ENCODE measurements around the gene GRK6. TPM values are rescaled to one million over a fixed set of nuclear protein-coding genes. Genes with fewer than 3 reads are reported as not detected.

GRK6 gene
- total and polyA plus RNA-seq, 9 of the 15 experiments (the other 6 are each of a cell fraction or from before 2014, with no cell fraction given), result 0.63 to 122 (median 44.5) TPM

- TF ChIP-seq, protein P1, sequence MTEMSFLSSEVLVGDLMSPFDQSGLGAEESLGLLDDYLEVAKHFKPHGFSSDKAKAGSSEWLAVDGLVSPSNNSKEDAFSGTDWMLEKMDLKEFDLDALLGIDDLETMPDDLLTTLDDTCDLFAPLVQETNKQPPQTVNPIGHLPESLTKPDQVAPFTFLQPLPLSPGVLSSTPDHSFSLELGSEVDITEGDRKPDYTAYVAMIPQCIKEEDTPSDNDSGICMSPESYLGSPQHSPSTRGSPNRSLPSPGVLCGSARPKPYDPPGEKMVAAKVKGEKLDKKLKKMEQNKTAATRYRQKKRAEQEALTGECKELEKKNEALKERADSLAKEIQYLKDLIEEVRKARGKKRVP (CRISPR knock-in tag; IDR thresholded peaks at IDR 0.05), result no peak
- TF ChIP-seq TAL1 (IDR thresholded peaks at IDR 0.05) (no peak), KDM5B (IDR thresholded peaks at IDR 0.05; ENCODE audit: insufficient replicate concordance, low read depth, low read length) (peak; percentile 54), FOS (IDR thresholded peaks at IDR 0.05; ENCODE audit: extremely low read depth, insufficient read length) (no peak), ZNF224 (CRISPR knock-in tag; IDR thresholded peaks at IDR 0.05) (no peak), TAF1 (IDR thresholded peaks at IDR 0.05; ENCODE audit: control insufficient read depth, extremely low read depth, insufficient read depth, low read length, severe bottlenecking) (peak; percentile 36), MYC (IDR thresholded peaks at IDR 0.05; ENCODE audit: low read depth, low read length) (0 out of 2 replicates have a peak, but pooled peaks have one; percentile 29), MYC (CRISPR knock-in tag; IDR thresholded peaks at IDR 0.05; ENCODE audit: borderline replicate concordance, low read depth) (no peak), RREB1 (CRISPR knock-in tag; IDR thresholded peaks at IDR 0.05) (no peak), ZNF696 (CRISPR knock-in tag; conservative IDR thresholded peaks at IDR 0.05) (no peak)
- TF ChIP-seq, protein P2, sequence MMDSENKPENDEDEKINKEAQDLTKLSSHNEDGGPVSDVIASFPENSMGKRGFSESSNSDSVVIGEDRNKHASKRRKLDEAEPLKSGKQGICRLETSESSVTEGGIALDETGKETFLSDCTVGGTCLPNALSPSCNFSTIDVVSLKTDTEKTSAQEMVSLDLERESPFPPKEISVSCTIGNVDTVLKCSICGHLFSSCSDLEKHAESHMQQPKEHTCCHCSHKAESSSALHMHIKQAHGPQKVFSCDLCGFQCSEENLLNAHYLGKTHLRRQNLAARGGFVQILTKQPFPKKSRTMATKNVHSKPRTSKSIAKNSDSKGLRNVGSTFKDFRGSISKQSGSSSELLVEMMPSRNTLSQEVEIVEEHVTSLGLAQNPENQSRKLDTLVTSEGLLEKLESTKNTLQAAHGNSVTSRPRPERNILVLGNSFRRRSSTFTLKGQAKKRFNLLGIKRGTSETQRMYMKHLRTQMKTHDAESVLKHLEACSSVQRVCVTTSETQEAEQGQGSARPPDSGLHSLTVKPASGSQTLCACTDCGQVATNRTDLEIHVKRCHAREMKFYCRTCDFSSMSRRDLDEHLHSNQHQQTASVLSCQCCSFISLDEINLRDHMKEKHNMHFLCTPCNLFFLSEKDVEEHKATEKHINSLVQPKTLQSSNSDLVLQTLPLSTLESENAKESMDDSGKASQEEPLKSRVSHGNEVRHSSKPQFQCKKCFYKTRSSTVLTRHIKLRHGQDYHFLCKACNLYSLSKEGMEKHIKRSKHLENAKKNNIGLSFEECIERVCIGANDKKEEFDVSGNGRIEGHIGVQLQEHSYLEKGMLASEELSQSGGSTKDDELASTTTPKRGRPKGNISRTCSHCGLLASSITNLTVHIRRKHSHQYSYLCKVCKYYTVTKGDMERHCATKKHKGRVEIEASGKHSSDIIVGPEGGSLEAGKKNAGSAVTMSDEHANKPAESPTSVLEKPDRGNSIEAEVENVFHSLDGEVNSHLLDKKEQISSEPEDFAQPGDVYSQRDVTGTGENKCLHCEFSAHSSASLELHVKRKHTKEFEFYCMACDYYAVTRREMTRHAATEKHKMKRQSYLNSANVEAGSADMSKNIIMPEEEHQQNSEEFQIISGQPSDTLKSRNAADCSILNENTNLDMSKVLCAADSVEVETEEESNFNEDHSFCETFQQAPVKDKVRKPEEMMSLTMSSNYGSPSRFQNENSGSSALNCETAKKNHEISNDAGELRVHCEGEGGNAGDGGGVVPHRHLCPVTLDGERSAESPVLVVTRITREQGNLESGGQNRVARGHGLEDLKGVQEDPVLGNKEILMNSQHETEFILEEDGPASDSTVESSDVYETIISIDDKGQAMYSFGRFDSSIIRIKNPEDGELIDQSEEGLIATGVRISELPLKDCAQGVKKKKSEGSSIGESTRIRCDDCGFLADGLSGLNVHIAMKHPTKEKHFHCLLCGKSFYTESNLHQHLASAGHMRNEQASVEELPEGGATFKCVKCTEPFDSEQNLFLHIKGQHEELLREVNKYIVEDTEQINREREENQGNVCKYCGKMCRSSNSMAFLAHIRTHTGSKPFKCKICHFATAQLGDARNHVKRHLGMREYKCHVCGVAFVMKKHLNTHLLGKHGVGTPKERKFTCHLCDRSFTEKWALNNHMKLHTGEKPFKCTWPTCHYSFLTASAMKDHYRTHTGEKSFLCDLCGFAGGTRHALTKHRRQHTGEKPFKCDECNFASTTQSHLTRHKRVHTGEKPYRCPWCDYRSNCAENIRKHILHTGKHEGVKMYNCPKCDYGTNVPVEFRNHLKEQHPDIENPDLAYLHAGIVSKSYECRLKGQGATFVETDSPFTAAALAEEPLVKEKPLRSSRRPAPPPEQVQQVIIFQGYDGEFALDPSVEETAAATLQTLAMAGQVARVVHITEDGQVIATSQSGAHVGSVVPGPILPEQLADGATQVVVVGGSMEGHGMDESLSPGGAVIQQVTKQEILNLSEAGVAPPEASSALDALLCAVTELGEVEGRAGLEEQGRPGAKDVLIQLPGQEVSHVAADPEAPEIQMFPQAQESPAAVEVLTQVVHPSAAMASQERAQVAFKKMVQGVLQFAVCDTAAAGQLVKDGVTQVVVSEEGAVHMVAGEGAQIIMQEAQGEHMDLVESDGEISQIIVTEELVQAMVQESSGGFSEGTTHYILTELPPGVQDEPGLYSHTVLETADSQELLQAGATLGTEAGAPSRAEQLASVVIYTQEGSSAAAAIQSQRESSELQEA (IDR thresholded peaks at IDR 0.05; ENCODE audit: low read depth), result no peak
Measured at GRCh38 chr5:177455661-177456590, 29.4 kb downstream of the GRK6 start (continued).

All from K562 (cell line).